Psoas muscle (tissue), 8 donors: ENCODE data around the gene GPD1. TPM values are rescaled to one million over a fixed set of nuclear protein-coding genes. Genes with fewer than 3 reads are reported as not detected.

Experiments
- ATAC-seq, 4 donors: fragments of 200-7000 bp; cut with Tn5 transposase; one replicate each; pipeline ENCODE4 v1.9.1; 2020; ENCODE audit warnings: moderate library complexity in 3 of 4, mild to moderate bottlenecking in 2 of 4
- DNase-seq, 2 donors: peaks; one replicate each; pipeline ENCODE4 v3.0.0-alpha.2; 2020
- H3K27ac ChIP-seq: fragments of 200-600 bp; one replicate; pipeline ENCODE4 v1.8.0; 2022
- H3K27me3 ChIP-seq, 3 donors: fragments of 200-600 bp in 1 of 3; one replicate each; pipeline versions ENCODE4 v1.6.1 to v1.8.0; 2013 to 2022; ENCODE audit warnings: low read length in 2 of 3, mild to moderate bottlenecking in 2 of 3, moderate library complexity in 1 of 3; ENCODE audit not compliant: insufficient read depth in 3 of 3
- H3K36me3 ChIP-seq, 2 donors: fragments of 200-600 bp in 1 of 2; one replicate each; pipeline versions ENCODE4 v1.6.1 to v1.8.0; 2013 to 2022; ENCODE audit warnings: low read depth in 1 of 2, mild to moderate bottlenecking in 1 of 2, moderate library complexity in 1 of 2; ENCODE audit not compliant: insufficient read depth in 1 of 2
- H3K4me1 ChIP-seq: fragments of 200-600 bp; one replicate; pipeline ENCODE4 v1.8.0; 2022
- H3K4me3 ChIP-seq: fragments of 200-600 bp; one replicate; pipeline ENCODE4 v1.8.0; 2022; ENCODE audit warnings: mild to moderate bottlenecking
- H3K9me3 ChIP-seq: fragments of 200-600 bp; one replicate; pipeline ENCODE4 v1.8.0; 2022
- CTCF ChIP-seq: fragments of 200-600 bp; IDR thresholded peaks from one replicate; pipeline ENCODE4 v1.8.0; 2022; ENCODE audit warnings: antibody characterized with exemption
- whole genome bisulfite sequencing, 3 donors: extraction: QIAGEN DNeasy Blood & Tissue Kit; methylation state at CpG; one replicate each; pipeline versions ENCODE4 v1.1.6 to v1.1.7; 2013; 5-methylcytosine and 5-hydroxymethylcytosine counted together
- intact Hi-C, 2 donors: fragments of 100-400 bp; cut with DNase I; formaldehyde crosslinking; loops; one replicate each; pipeline versions ENCODE4 v1.11.0 to v1.14.2; 2022
- polyA plus RNA-seq, 3 donors: library from polyadenylated mRNA; stranded (reverse); fragments of 200-250 nt; gene quantifications; one replicate each; pipeline ENCODE4 v1.2.3, GENCODE V29; 2013
- total RNA-seq, 4 donors: library from RNA; stranded (reverse); fragmentation: NEBNext Ultra II Directional in 2 of 4; extraction: Animal tissue kit (Norgen Biotek cat#: 25700) in 2 of 4; gene quantifications; one replicate each; pipeline versions ENCODE4 v1.2.1 to v1.2.4, GENCODE V29; 2021 to 2023
- donor health status: healthy with polysubstance abuse.
- donor health status: DM: no; HTN: no; CAD: no; lungs with moderate emphysema.
- donor health status: Bipolar disorder and iron deficiency.
- donor health status: healthy.
- donor health status: DM: yes; HTN: yes; CAD: no.
- donor health status: DM: no; HTN: no; CAD: no.
- donor health status: DM: no; HTN: no; CAD: no.
- donor health status: DM: yes; HTN: yes; CAD: no.

Gene GPD1
- total and polyA plus RNA-seq, 7 donors = 17.4 to 221 (median 120) TPM

GRCh38 chr12:50117057-50117622 lies 13.3 kb downstream of the GPD1 start:
- H3K9me3 ChIP-seq = no peaks in the 10 kb centered on the region
- H3K27ac ChIP-seq = peak overlapping the region; percentile 50
- intact Hi-C loops = no loop called here
- H3K4me3 ChIP-seq = no peak overlapping the region
- peaks cover 0 to 46% of the 10 kb centered on the region in 2 donors for H3K36me3 ChIP-seq
- no peak for TF ChIP-seq CTCF
- H3K4me1 ChIP-seq = peaks cover 38% of the 10 kb centered on the region
- WGBS, 3 donors = 52 to 70% (median 63%) methylated on average over 6 of the region's 6 CpGs
- H3K27me3 ChIP-seq = no peaks in the 10 kb centered on the region
- DNase-seq = no peak
- ATAC-seq = peak; percentile 10 to 73 (median 57)

GRCh38 chr12:50119387-50119786 lies 15.6 kb downstream of the GPD1 start:
- ATAC-seq (peak in 1 of 4 donors; percentile 14), DNase-seq (no peak)
- H3K27ac ChIP-seq = no peak overlapping the region
- no peaks in the 10 kb centered on the region for H3K27me3 ChIP-seq
- 95 to 100% (median 99%) methylated on average over 2 of the region's 2 CpGs for WGBS, 3 donors
- intact Hi-C loops = no loop called here
- peaks cover 24% of the 10 kb centered on the region for H3K4me1 ChIP-seq
- peaks cover 0 to 63% of the 10 kb centered on the region in 2 donors for H3K36me3 ChIP-seq
- no peak for TF ChIP-seq CTCF
- no peaks in the 10 kb centered on the region for H3K9me3 ChIP-seq
- no peak overlapping the region for H3K4me3 ChIP-seq

- TF ChIP-seq CTCF = no peak
- H3K9me3 ChIP-seq = no peaks in the 10 kb centered on the region
- peaks cover 0 to 61% of the 10 kb centered on the region in 2 donors for H3K36me3 ChIP-seq
- intact Hi-C loops = no loop called here
- ATAC-seq (peak in 1 of 4 donors; percentile 23), DNase-seq (no peak)
- H3K27me3 ChIP-seq = no peaks in the 10 kb centered on the region
- 57 to 79% (median 65%) methylated on average over 3 of the region's 3 CpGs for WGBS, 3 donors
- no peak overlapping the region for H3K4me3 ChIP-seq
- H3K27ac ChIP-seq = no peak overlapping the region
- peaks cover 19% of the 10 kb centered on the region for H3K4me1 ChIP-seq
Observed at GRCh38 chr12:50120521-50120920, 16.7 kb downstream of the GPD1 start.

GRCh38 chr12:50120953-50121352 lies 17.1 kb downstream of the GPD1 start:
- Histone ChIP-seq H3K9me3 (no peaks in the 10 kb centered on the region), H3K4me3 (no peak overlapping the region), H3K4me1 (peaks cover 18% of the 10 kb centered on the region), H3K27ac (no peak overlapping the region), H3K27me3 (no peaks in the 10 kb centered on the region), H3K36me3 (peaks cover 0 to 64% of the 10 kb centered on the region in 2 donors)
- intact Hi-C loops = no loop called here
- ATAC-seq (no peak), DNase-seq (no peak)
- WGBS, 3 donors = 76 to 90% (median 80%) methylated on average over 3 of the region's 3 CpGs
- TF ChIP-seq CTCF = no peak

GRCh38 chr12:50121641-50122040 lies 17.8 kb downstream of the GPD1 start:
- no peak for TF ChIP-seq CTCF
- ATAC-seq (no peak), DNase-seq (no peak)
- Histone ChIP-seq H3K27ac (no peak overlapping the region), H3K9me3 (no peaks in the 10 kb centered on the region), H3K27me3 (no peaks in the 10 kb centered on the region), H3K4me1 (peaks cover 11% of the 10 kb centered on the region), H3K4me3 (no peak overlapping the region), H3K36me3 (peaks cover 0 to 67% of the 10 kb centered on the region in 2 donors)
- 79 to 97% (median 95%) methylated on average over 5 of the region's 5 CpGs for WGBS, 3 donors
- intact Hi-C loops = no loop called here
